Renal cortex interstitium (tissue), 11 donors: ENCODE data around the gene ACAA1. TPM values are rescaled to one million over a fixed set of nuclear protein-coding genes. Genes with fewer than 3 reads are reported as not detected.
"Not testable (repeated sequence)": the region's sequence is repeated elsewhere in the genome, so short reads cannot be mapped to it uniquely, and the experiment has no call there.

Source experiments
- DNase-seq, 11 donors: peaks; one replicate each; pipeline ENCODE4 v3.0.0-alpha.2; 2013; ENCODE audit warnings: low read depth in 9 of 11, low spot score in 4 of 11; ENCODE audit errors: extremely low read depth in 1 of 11
- polyA plus RNA-seq, 3 donors: library from polyadenylated mRNA; unstranded; fragments of 120-200 nt; gene quantifications; one replicate each; pipeline ENCODE4 v1.2.1, GENCODE V29; 2013; ENCODE audit not compliant: insufficient read length in 3 of 3

ACAA1 gene
- polyA plus RNA-seq, 3 donors = 131 to 150 (median 139) TPM

GRCh38 chr3:38163117-38163840 is 26.4 kb upstream of the ACAA1 start:
- no peak for DNase-seq

- DNase-seq = not testable (repeated sequence)
These were observed 23.8 kb upstream of the ACAA1 start for GRCh38 chr3:38160704-38161103.

GRCh38 chr3:38158472-38158871 is 21.5 kb upstream of the ACAA1 start:
- no peak for DNase-seq

- no peak for DNase-seq
These were observed 20.7 kb upstream of the ACAA1 start for GRCh38 chr3:38157595-38157994.

GRCh38 chr3:38157117-38157516 is 20.2 kb upstream of the ACAA1 start:
- DNase-seq = no peak

- DNase-seq = no peak
These were observed 18.9 kb upstream of the ACAA1 start for GRCh38 chr3:38155825-38156224.

GRCh38 chr3:38154625-38155255 is 17.8 kb upstream of the ACAA1 start:
- DNase-seq = no peak

GRCh38 chr3:38154033-38154494 is 17.1 kb upstream of the ACAA1 start:
- DNase-seq = no peak

GRCh38 chr3:38153221-38153620 is 16.3 kb upstream of the ACAA1 start:
- no peak for DNase-seq

GRCh38 chr3:38152609-38153008 is 15.7 kb upstream of the ACAA1 start:
- no peak for DNase-seq

GRCh38 chr3:38151667-38152265 is 14.8 kb upstream of the ACAA1 start:
- DNase-seq = no peak

- no peak for DNase-seq
These were observed 14.0 kb upstream of the ACAA1 start for GRCh38 chr3:38150780-38151528.

GRCh38 chr3:38149708-38150107 is 12.8 kb upstream of the ACAA1 start:
- no peak for DNase-seq

GRCh38 chr3:38148311-38148882 is 11.5 kb upstream of the ACAA1 start:
- DNase-seq = no peak

- no peak for DNase-seq
These were observed 10.5 kb upstream of the ACAA1 start for GRCh38 chr3:38147421-38147820.

GRCh38 chr3:38146504-38146903 is 9.6 kb upstream of the ACAA1 start:
- no peak for DNase-seq

GRCh38 chr3:38143511-38143910 is 6.6 kb upstream of the ACAA1 start:
- no peak for DNase-seq

GRCh38 chr3:38142959-38143358 is 6.0 kb upstream of the ACAA1 start:
- DNase-seq = no peak

- DNase-seq = no peak
These were observed 5.0 kb upstream of the ACAA1 start for GRCh38 chr3:38141952-38142273.
